ENCODE results near the gene FRMD3. TPM values are rescaled to one million over a fixed set of nuclear protein-coding genes. Genes with fewer than 3 reads are reported as not detected.

FRMD3 gene
- polyA plus RNA-seq, 1 donor from 2014 or later: 13.0 TPM

DNA sequence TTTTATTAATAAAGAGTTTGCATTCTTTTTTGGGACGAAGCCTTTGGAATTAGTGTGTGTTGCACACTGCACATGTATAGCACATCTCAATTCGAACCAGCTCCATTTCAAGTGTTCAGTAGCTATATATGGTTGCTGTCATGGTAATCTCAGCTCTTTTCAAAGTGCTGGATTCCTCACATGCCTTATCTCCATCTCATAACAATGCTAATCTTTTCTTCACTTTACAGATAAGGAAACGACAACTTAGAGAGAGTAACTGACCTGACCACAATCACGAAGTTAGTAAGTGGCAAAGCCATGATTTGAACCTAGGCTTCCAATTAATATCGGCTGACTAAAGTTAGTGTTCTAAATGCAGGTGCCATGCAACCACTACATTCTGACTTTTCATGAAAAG, 270.5 kb downstream of the FRMD3 start:
- no peak overlapping the region for H3K9ac ChIP-seq (ENCODE audit: low read length)
- no peak overlapping the region for H3K27ac ChIP-seq (ENCODE audit: low read length)
- no peak for TF ChIP-seq EP300 (conservative IDR thresholded peaks at IDR 0.05; ENCODE audit: poor library complexity, severe bottlenecking)
- no peak for TF ChIP-seq SMC3 (conservative IDR thresholded peaks at IDR 0.05; ENCODE audit: poor library complexity)
- no peak for TF ChIP-seq RAD21 (conservative IDR thresholded peaks at IDR 0.05)
- no peak for TF ChIP-seq MXI1 (conservative IDR thresholded peaks at IDR 0.05; ENCODE audit: poor library complexity, severe bottlenecking)
- no peak for TF ChIP-seq EZH2 (IDR thresholded peaks at IDR 0.05; ENCODE audit: borderline replicate concordance, insufficient read depth, low read length, poor library complexity, severe bottlenecking)
- TF ChIP-seq, protein P1, sequence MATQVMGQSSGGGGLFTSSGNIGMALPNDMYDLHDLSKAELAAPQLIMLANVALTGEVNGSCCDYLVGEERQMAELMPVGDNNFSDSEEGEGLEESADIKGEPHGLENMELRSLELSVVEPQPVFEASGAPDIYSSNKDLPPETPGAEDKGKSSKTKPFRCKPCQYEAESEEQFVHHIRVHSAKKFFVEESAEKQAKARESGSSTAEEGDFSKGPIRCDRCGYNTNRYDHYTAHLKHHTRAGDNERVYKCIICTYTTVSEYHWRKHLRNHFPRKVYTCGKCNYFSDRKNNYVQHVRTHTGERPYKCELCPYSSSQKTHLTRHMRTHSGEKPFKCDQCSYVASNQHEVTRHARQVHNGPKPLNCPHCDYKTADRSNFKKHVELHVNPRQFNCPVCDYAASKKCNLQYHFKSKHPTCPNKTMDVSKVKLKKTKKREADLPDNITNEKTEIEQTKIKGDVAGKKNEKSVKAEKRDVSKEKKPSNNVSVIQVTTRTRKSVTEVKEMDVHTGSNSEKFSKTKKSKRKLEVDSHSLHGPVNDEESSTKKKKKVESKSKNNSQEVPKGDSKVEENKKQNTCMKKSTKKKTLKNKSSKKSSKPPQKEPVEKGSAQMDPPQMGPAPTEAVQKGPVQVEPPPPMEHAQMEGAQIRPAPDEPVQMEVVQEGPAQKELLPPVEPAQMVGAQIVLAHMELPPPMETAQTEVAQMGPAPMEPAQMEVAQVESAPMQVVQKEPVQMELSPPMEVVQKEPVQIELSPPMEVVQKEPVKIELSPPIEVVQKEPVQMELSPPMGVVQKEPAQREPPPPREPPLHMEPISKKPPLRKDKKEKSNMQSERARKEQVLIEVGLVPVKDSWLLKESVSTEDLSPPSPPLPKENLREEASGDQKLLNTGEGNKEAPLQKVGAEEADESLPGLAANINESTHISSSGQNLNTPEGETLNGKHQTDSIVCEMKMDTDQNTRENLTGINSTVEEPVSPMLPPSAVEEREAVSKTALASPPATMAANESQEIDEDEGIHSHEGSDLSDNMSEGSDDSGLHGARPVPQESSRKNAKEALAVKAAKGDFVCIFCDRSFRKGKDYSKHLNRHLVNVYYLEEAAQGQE (IDR thresholded peaks at IDR 0.05; ENCODE audit: borderline replicate concordance): no peak
- no peak for TF ChIP-seq TAF1 (IDR thresholded peaks at IDR 0.05; ENCODE audit: low read depth)
- TF ChIP-seq POLR2AphosphoS5 (IDR thresholded peaks at IDR 0.05): no peak
- TF ChIP-seq, protein P2, sequence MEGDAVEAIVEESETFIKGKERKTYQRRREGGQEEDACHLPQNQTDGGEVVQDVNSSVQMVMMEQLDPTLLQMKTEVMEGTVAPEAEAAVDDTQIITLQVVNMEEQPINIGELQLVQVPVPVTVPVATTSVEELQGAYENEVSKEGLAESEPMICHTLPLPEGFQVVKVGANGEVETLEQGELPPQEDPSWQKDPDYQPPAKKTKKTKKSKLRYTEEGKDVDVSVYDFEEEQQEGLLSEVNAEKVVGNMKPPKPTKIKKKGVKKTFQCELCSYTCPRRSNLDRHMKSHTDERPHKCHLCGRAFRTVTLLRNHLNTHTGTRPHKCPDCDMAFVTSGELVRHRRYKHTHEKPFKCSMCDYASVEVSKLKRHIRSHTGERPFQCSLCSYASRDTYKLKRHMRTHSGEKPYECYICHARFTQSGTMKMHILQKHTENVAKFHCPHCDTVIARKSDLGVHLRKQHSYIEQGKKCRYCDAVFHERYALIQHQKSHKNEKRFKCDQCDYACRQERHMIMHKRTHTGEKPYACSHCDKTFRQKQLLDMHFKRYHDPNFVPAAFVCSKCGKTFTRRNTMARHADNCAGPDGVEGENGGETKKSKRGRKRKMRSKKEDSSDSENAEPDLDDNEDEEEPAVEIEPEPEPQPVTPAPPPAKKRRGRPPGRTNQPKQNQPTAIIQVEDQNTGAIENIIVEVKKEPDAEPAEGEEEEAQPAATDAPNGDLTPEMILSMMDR (IDR thresholded peaks at IDR 0.05; ENCODE audit: poor library complexity, severe bottlenecking): no peak
- H3K79me2 ChIP-seq (replicated peaks; ENCODE audit: insufficient read depth, low read length): no peaks in the 10 kb centered on the region
- H3K36me3 ChIP-seq (ENCODE audit: insufficient read depth, low read length): no peaks in the 10 kb centered on the region
- no peaks in the 10 kb centered on the region for H3K9me2 ChIP-seq (ENCODE audit: insufficient read depth, low read length)
- H3K4me2 ChIP-seq (ENCODE audit: low read length): no peak overlapping the region
- H4K20me1 ChIP-seq (ENCODE audit: insufficient read depth): no peaks in the 10 kb centered on the region
- no peak overlapping the region for H3K4me3 ChIP-seq (ENCODE audit: low read length)
- H3K9me3 ChIP-seq (ENCODE audit: low read length): no peaks in the 10 kb centered on the region
- no peaks in the 10 kb centered on the region for H3F3A ChIP-seq (ENCODE audit: insufficient read depth, low read length, poor library complexity, severe bottlenecking)
- H3K27me3 ChIP-seq (ENCODE audit: insufficient read depth, low read depth, low read length): no peaks in the 10 kb centered on the region
- H2AFZ ChIP-seq (ENCODE audit: low read depth, low read length): no peak overlapping the region

- Histone ChIP-seq H3K9me2 (ENCODE audit: insufficient read depth, low read length) (no peaks in the 10 kb centered on the region), H3F3A (ENCODE audit: insufficient read depth, low read length, poor library complexity, severe bottlenecking) (no peaks in the 10 kb centered on the region), H3K9me3 (ENCODE audit: low read length) (no peaks in the 10 kb centered on the region), H3K9ac (ENCODE audit: low read length) (no peak overlapping the region), H4K20me1 (ENCODE audit: insufficient read depth) (no peaks in the 10 kb centered on the region), H3K27ac (ENCODE audit: low read length) (no peak overlapping the region), H3K79me2 (replicated peaks; ENCODE audit: insufficient read depth, low read length) (no peaks in the 10 kb centered on the region), H3K36me3 (ENCODE audit: insufficient read depth, low read length) (no peaks in the 10 kb centered on the region), H3K27me3 (ENCODE audit: insufficient read depth, low read depth, low read length) (no peaks in the 10 kb centered on the region), H3K4me2 (ENCODE audit: low read length) (no peak overlapping the region), H2AFZ (ENCODE audit: low read depth, low read length) (no peak overlapping the region), H3K4me3 (ENCODE audit: low read length) (no peak overlapping the region)
- no peak for TF ChIP-seq MXI1 (conservative IDR thresholded peaks at IDR 0.05; ENCODE audit: poor library complexity, severe bottlenecking)
- TF ChIP-seq, protein P1 (IDR thresholded peaks at IDR 0.05; ENCODE audit: borderline replicate concordance): no peak
- TF ChIP-seq RAD21 (conservative IDR thresholded peaks at IDR 0.05): no peak
- no peak for TF ChIP-seq EZH2 (IDR thresholded peaks at IDR 0.05; ENCODE audit: borderline replicate concordance, insufficient read depth, low read length, poor library complexity, severe bottlenecking)
- no peak for TF ChIP-seq TAF1 (IDR thresholded peaks at IDR 0.05; ENCODE audit: low read depth)
- TF ChIP-seq, protein P2 (IDR thresholded peaks at IDR 0.05; ENCODE audit: poor library complexity, severe bottlenecking): no peak
- no peak for TF ChIP-seq SMC3 (conservative IDR thresholded peaks at IDR 0.05; ENCODE audit: poor library complexity)
- TF ChIP-seq EP300 (conservative IDR thresholded peaks at IDR 0.05; ENCODE audit: poor library complexity, severe bottlenecking): no peak
- no peak for TF ChIP-seq POLR2AphosphoS5 (IDR thresholded peaks at IDR 0.05)
These were observed 271.3 kb downstream of the FRMD3 start for GRCh38 chr9:83266666-83267496.

Data from neural cell (in vitro differentiated cells).